Bronchial smooth muscle cell (primary cell): Measurements from ENCODE around the gene CMPK2. TPM values are rescaled to one million over a fixed set of nuclear protein-coding genes. Genes with fewer than 3 reads are reported as not detected.

Source experiments
- total RNA-seq: library from RNA; depleted of rRNA; stranded (reverse); fragments of >200 nt; gene quantifications from 2 replicates; pipeline ENCODE4 v1.2.1, GENCODE V29; 2014

Gene CMPK2, protein sequence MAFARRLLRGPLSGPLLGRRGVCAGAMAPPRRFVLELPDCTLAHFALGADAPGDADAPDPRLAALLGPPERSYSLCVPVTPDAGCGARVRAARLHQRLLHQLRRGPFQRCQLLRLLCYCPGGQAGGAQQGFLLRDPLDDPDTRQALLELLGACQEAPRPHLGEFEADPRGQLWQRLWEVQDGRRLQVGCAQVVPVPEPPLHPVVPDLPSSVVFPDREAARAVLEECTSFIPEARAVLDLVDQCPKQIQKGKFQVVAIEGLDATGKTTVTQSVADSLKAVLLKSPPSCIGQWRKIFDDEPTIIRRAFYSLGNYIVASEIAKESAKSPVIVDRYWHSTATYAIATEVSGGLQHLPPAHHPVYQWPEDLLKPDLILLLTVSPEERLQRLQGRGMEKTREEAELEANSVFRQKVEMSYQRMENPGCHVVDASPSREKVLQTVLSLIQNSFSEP
- 0.17 and 0.47 TPM in 2 replicates for total RNA-seq

DNA sequence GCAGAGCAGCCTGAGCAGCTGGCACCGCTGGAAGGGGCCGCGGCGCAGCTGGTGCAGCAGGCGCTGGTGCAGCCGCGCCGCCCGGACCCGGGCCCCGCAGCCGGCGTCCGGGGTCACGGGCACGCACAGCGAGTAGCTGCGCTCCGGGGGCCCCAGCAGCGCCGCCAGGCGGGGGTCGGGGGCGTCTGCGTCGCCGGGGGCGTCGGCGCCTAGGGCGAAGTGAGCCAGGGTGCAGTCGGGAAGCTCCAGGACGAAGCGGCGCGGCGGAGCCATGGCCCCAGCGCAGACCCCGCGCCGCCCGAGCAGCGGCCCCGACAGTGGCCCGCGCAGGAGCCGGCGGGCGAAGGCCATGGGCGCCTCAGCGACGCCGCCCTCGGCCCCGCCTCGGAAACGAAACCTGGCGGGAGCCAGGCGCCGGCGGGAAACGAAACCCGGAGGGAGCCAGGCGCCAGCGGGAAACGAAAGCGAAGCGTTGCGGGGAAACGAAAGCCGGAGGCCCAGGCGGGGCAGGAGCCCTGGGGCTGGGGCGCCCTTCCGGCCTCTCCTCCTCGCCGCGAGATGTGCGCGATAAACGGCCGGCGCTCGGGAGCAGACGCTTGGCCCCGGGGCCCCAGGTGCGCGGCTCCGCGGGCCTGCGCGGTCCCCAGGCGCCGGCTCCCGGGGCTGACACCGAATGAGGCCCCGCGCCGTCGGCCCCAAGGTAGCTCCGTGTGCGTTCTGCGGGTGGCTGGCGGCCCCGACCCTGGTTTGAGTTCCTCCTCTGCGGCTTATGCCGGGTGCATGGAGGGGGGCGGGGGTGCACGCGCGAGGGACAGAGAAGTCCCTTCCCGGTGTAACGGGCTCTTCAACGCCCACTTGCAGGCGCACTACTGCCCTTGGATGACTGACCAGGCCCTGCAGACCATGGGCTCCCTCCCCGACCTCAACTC lies at the start of gene CMPK2:
CMPK2 (minus strand) TSS at position 562 of the 929 bp plus-strand sequence; CDS start at position 351, 211 bp downstream.

DNA sequence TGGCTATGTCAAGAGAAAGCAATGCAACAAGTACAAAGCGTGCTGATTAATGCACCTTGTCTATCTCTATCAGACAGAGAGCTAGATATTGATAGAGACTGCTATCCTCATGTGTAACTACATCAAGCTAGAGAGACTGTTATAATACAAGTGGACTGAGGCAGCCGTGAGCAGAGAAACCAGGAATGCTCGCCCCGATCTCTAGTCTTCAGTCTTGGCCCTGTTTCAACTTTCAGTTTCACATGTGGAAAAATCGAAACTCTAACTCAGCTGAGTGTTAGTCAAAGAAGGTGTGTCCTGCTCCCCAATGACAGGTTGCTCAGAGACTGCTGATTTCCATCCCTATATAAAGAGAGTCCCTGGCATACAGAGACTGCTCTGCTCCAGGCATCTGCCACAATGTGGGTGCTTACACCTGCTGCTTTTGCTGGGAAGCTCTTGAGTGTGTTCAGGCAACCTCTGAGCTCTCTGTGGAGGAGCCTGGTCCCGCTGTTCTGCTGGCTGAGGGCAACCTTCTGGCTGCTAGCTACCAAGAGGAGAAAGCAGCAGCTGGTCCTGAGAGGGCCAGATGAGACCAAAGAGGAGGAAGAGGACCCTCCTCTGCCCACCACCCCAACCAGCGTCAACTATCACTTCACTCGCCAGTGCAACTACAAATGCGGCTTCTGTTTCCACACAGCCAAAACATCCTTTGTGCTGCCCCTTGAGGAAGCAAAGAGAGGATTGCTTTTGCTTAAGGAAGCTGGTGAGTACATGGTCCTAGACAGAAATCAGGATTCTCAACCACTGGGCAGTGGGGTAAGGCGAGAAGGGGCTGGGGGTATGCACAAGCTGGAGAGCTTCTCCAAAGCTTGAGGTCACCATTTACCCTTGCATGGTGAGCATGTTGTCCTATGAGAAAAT lies 11.9 kb upstream of the CMPK2 start, which contains the start of gene RSAD2:
RSAD2 (plus strand) TSS at position 376 of the 903 bp plus-strand sequence; CDS start at position 400, 24 bp downstream.

Other genes with a start within 250 kb of the CMPK2 start
- gene RSAD2, start 11.9 kb upstream of the CMPK2 start, total RNA-seq = under 0.01 and 0.47 TPM in 2 replicates
- gene RNF144A, start 51.5 kb upstream of the CMPK2 start, total RNA-seq = 0.17 and 3.9 TPM in 2 replicates